Activated T-cell treated with anti-CD3 and anti-CD28 coated beads, Interleukin-2, amount 50 U/mL, for 48 hours (primary cell): ENCODE measurements around the gene CACNA1I.
"Not testable (repeated sequence)": the region's sequence is repeated elsewhere in the genome, so short reads cannot be mapped to it uniquely, and the experiment has no call there.

Experiments
- DNase-seq, 2 experiments: peaks; one replicate each; pipeline ENCODE4 v3.0.0-alpha.2; 2020

The CACNA1I gene

GRCh38 chr22:39570665-39571064 lies at the start of gene CACNA1I:
CACNA1I (plus strand) TSS chr22:39570753; CDS start chr22:39570753, 0 bp downstream.
- no peak for DNase-seq

- not testable (repeated sequence) for DNase-seq
These were observed 49.3 kb upstream of the CACNA1I start for GRCh38 chr22:39521106-39521885.

DNA sequence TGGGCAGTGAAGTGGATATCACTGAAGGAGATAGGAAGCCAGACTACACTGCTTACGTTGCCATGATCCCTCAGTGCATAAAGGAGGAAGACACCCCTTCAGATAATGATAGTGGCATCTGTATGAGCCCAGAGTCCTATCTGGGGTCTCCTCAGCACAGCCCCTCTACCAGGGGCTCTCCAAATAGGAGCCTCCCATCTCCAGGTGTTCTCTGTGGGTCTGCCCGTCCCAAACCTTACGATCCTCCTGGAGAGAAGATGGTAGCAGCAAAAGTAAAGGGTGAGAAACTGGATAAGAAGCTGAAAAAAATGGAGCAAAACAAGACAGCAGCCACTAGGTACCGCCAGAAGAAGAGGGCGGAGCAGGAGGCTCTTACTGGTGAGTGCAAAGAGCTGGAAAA lies 48.5 kb upstream of the CACNA1I start:
- not testable (repeated sequence) for DNase-seq

- peak; percentile 64 to 71 for DNase-seq
These were observed 47.8 kb upstream of the CACNA1I start for GRCh38 chr22:39522567-39523300.

DNA sequence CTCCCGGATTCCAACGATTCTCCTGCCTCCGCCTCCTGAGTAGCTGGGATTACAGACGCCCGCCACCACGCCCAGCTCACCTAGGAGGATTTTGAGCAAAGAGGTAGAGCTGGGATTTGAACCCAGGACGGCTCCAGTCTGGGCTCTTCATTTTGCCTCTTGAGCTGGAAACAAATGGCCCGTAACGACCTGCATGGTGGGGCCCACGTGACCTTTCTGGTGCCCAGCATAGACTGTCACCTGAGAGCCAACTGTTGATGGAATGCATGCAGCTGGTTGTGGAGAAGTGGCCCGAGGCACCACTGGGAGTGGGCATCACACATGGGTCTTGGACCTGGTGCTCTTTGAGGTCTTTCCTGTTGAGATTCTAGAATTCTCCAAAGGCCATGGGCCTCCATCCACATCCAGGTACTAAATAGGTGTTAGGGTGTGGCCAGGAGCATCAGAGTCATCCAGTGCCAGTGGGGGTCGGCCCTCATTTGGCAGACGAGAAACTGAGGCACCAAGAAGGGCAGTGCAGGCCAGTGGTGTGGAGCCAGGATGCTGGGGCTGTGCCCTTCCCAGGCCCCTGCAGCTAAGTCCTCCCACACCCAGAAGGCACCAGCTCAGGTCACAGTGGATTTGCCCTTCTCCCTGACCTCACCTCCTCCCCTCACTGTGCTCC lies 46.3 kb upstream of the CACNA1I start:
- DNase-seq: peak; percentile 38 to 49

DNA sequence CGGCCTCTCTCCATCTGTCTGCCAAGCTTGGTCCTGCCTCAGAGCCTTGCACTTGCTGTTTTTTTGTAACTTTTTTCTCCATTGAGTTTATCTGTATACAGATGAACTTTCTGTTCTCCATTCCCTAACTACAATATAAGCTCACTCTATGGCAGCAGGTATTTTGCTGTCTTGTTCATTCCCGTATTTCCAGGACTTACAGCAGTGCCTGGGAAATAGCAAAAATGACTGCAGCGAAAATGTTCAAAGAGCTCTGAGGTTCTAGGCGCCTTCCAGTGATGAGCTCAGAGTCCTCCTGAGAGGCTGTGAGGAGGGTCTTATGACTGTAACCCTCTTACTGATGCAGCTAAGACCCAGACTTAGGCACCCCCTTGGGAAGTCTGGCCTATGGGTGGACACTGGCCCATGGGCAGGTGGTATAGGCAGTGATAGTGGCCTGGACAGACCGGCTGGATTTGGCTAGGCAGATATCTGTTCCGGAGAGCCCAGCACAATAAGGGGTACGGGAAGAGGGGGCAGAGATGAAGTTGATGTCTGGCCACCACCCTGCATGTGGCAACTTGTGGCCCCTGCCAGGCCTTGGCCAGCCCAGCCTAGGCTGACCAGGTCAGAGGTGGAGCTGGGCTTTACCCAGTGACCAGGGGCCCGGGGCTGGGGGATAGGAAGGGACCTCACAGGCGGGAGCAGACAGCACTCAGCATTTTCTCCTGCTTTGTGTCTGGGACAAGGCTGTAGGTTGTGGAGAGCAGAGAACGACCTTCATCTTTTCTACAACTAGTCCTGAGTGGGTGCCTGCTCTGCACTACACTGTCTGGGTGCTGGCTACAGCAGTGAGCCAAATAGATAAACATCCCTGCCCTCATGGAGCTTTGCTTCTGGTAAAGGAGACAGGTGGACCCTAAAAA lies 45.5 kb upstream of the CACNA1I start:
- DNase-seq: peak; percentile 44 to 48

GRCh38 chr22:39525658-39525975 lies 44.9 kb upstream of the CACNA1I start:
- DNase-seq: peak in 1 of 2 experiments; percentile 42

GRCh38 chr22:39526736-39527171 lies 43.8 kb upstream of the CACNA1I start:
- peak; percentile 54 to 58 for DNase-seq

DNA sequence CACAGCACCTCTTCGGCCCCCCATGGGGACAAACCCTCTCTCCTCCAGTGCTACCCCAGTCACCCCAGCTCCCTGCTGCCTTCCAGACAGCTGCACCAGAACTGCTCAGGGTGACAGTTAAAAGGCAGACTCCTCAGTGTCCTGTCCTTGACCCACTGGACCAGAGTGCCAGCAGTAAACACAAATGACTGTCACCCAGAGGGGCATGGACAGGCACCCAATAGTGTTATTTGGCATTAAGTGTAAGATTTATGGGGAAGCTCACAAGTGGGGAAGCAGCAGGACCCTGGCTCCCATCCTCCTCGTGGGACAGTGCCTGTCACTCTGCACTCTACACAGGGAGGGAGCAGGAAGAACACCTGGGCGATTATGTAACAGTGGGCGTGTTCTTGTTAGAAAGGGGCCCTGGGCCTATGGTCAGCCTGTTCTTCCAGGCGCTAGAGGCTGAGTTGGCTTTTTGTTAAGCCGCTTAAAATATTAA lies 43.0 kb upstream of the CACNA1I start:
- peak in 1 of 2 experiments; percentile 34 for DNase-seq

- no peak for DNase-seq
These were observed 42.4 kb upstream of the CACNA1I start for GRCh38 chr22:39528080-39528661.

DNA sequence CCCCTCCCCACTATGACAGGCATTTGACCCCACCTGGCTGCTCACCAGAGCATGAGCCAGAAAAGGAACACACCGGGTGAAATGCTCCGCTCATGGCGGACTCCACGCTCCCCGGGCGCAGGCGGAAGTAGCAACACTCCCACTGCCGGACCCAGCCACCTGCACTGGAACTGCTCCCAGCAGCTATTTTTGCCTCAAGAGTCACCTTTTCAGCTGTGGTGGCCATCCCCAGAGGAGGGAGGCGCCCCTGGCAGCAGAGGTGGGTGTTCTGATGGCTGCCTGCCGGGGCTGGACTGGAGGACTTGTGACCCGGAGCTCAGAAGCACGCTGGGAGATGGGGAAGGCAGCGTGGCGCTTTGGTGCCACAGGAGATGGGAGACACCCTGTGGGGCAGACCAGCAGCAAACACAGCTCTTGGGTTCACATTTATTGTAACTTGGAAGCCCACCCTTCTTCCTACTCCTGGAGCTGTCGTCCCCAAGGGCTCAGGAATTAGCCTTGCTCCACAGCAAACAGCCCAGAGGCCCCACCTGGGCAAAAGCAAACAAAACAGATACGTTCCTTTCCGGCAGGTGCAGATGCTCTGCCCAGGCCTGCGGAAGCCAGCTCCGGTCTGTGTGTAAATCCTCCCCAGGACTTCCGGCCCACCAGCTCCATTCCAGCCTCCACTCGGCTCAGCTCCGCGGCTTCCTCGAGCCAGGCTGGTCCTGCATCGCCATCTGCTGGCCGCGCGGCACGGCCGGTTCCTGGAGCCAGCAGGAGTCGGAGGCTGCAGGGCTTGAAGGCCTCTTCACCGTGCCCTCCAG lies 41.7 kb upstream of the CACNA1I start:
- peak; percentile 92 to 95 for DNase-seq

DNA sequence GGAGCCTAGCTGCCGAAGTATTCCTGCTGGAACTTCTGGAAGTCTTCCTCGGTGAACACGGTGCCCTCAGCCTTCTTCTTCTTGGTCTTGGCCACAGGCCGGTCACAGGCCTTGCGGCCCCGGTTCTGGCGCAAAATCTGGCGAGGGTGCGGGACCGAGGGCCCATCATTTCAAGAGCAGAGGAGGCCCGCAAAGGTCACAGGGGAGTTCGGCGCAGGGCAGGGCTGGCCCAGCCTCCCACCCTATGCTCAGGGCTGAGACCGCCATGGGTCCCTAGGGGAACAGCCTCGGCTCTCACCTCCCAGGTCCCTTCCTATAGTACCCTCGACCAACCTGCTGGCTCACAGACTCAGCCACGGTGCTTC lies 41.1 kb upstream of the CACNA1I start:
- DNase-seq: no peak

- DNase-seq: no peak
These were observed 40.4 kb upstream of the CACNA1I start for GRCh38 chr22:39530116-39530515.

GRCh38 chr22:39530692-39531331 lies 39.7 kb upstream of the CACNA1I start:
- no peak for DNase-seq

DNA sequence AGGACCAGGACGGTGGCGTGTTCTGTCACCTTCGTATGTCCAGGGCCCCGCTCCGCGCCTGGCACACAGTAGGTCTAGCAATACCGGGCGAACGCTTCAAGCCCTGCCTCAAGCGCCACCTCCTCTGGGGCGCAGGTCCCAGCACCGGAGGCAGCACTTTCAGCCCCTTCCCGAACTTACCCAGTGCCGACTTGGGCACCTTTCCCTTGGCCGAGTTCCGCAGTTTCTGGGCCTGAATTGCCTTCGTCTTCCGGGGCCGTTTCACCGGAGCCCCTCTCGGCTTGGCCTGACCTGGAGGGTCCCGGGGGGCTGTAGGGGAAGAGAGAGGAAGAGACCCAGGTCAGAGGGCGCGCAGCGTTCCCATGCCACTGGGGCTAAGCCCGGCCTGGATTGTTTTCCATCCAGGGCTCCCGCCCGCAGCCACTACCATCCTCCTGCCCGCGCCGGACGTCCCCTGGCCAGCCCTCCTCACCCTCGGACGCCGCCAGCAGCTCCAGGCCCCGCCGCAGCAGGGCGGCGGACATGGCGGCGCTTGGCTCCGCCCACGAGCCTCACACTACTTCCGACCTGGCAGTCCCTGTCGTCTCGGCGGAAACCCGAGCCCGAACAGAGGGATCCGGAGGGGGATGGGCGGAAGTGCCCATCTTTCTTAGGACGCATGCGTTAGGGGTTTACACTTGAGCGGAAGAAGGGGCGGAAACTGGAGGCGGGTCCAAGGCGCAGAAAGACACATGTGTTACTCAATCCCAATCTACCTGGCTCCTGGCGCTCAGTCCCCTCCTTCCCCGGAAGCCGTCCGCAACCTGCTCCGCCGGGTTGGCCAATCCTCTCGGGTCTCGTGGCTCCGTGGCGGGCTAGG lies 38.1 kb upstream of the CACNA1I start, which contains the start of gene RPS19BP1:
RPS19BP1 (minus strand) TSS at position 534 of the 859 bp plus-strand sequence; CDS start at position 524, 10 bp downstream.
- peak; percentile 99 for DNase-seq

DNA sequence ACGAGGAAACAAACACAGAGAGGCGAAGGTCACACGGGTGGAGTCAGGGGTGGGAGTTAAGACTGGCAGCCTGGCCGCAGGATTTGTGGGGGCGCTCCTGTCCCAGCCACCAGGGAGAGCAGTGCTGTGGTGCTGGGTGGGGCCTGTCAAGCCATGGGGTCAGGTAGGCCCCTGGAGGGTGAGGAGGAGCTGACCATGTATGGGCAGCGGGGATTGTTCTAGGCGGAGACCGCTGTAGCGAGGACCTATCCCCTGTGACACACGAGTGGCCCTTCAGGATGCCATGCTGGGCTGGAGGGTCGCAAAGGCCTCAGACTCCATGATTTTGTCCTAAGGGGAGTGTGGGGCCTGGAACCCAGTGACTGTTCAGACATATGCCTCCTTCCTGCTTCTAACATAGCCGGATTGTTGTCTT lies 36.5 kb upstream of the CACNA1I start:
- peak in 1 of 2 experiments; percentile 34 for DNase-seq

DNA sequence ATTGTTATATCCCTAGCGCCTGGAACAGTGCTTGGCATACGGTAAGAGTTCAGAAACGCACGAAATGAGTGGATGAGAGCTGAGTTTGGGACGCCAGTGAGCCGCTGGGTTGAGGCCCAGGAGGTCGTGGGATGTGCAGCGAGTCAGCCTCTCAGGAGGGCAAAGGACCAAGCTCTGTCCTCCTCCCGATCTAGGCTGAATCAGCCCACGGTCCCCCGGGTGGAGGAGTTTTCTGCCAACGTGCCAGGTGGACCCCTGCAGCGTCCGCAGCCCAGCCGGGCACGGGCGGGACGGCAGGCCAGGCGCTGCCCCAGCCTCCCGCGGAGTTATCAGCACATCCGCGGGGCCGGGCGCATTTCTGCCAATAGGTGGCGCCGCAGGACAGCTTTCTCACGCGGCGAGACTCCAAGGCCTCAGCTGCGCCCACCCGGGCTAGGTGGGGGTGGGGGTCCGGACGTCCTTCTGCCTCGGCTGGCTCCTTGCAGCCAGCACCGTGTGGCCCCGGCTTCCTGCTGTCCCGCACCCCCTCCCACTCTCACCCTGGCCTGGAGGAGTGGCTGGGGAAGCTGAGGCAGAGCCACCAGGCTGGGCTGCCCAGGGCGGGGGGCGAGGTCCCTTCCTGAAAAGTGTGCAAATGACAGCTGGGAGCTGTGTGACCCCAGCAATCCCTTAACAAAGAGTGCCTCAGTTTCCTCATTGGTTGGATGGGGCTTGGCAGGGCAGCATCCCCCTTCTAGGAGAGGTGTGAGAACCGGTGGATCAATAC lies 35.8 kb upstream of the CACNA1I start:
- DNase-seq: peak; percentile 92

- no peak for DNase-seq
These were observed 35.2 kb upstream of the CACNA1I start for GRCh38 chr22:39535357-39535725.
